SK-N-SH (cell line): ENCODE measurements around the gene RAD51B. TPM values are rescaled to one million over a fixed set of nuclear protein-coding genes. Genes with fewer than 3 reads are reported as not detected.

ENCODE experiments used
- CTCF ChIA-PET: fragments of 300-600, 350-600 bp; formaldehyde crosslinking; extraction: SDS; loops from one replicate; lab custom pipeline; 2021; lab: Yijun Ruan, JAX
- POLR2A ChIA-PET: fragments of 350-600 bp; sonication (Branson Sonifier 250); formaldehyde crosslinking; extraction: SDS; loops from one replicate; lab custom pipeline; 2020; ENCODE audit warnings: antibody characterized with exemption, inconsistent platforms; lab: Yijun Ruan, JAX
- DNase-seq: peaks from one replicate; pipeline ENCODE4 v3.0.0; 2012
- H2AFZ ChIP-seq: fragments of 200-600 bp; sonication (generic); 2 replicates; pipeline ENCODE4 v1.8.1; 2016; ENCODE audit warnings: antibody characterized with exemption, mild to moderate bottlenecking, low read depth
- H3F3A ChIP-seq: fragments of 200-600 bp; sonication (generic); replicated peaks from 2 replicates; pipeline ENCODE3; 2016; ENCODE audit warnings: antibody characterized with exemption, mild to moderate bottlenecking; ENCODE audit not compliant: insufficient read depth
- H3K27ac ChIP-seq, 2 experiments: fragments of 200-500 bp in 1 of 2; fragments of 200-600 bp in 1 of 2; sonication (Bioruptor generic) in 1 of 2; sonication (generic), shearing (Covaris generic) in 1 of 2; 2 replicates each; pipeline versions ENCODE4 v1.5.1 to v1.6.1; 2014 to 2016; ENCODE audit warnings: low read depth in 2 of 2, inconsistent platforms in 1 of 2, low read length in 1 of 2, mild to moderate bottlenecking in 1 of 2, mixed read lengths in 1 of 2
- H3K27me3 ChIP-seq: fragments of 200-600 bp; sonication (generic), shearing (Covaris generic); 2 replicates; pipeline ENCODE4 v1.6.1; 2016; ENCODE audit warnings: mixed run types; ENCODE audit not compliant: insufficient read depth
- H3K36me3 ChIP-seq, 2 experiments: fragments of 200-500 bp in 1 of 2; fragments of 200-600 bp in 1 of 2; sonication (Bioruptor generic) in 1 of 2; sonication (generic) in 1 of 2; replicated peaks in 1 of 2; 2 replicates each; pipeline versions ENCODE3 to v1.5.1; 2014 to 2016; ENCODE audit warnings: low read length in 1 of 2, mild to moderate bottlenecking in 1 of 2; ENCODE audit not compliant: insufficient read depth in 2 of 2, control insufficient read depth in 1 of 2
- H3K4me1 ChIP-seq, 2 experiments: fragments of 200-500 bp in 1 of 2; fragments of 200-600 bp in 1 of 2; sonication (Bioruptor generic) in 1 of 2; sonication (generic), shearing (Covaris generic) in 1 of 2; 2 replicates each; pipeline versions ENCODE4 v1.5.1 to v1.6.1; 2014 to 2016; ENCODE audit warnings: low read depth in 1 of 2, low read length in 1 of 2, mixed run types in 1 of 2; ENCODE audit not compliant: insufficient read depth in 2 of 2, control insufficient read depth in 1 of 2
- H3K4me2 ChIP-seq: fragments of 200-600 bp; sonication (generic), shearing (Covaris generic); 2 replicates; pipeline ENCODE4 v1.6.1; 2017; ENCODE audit warnings: mixed run types
- H3K4me3 ChIP-seq, 2 experiments: fragments of 200-500 bp in 1 of 2; fragments of 200-600 bp in 1 of 2; sonication (Bioruptor generic) in 1 of 2; sonication (generic), shearing (Covaris generic) in 1 of 2; 2 replicates each; pipeline versions ENCODE4 v1.5.1 to v1.8.1; 2014 to 2016; ENCODE audit warnings: low read depth in 2 of 2, inconsistent platforms in 1 of 2, low read length in 1 of 2, mild to moderate bottlenecking in 1 of 2, mixed read lengths in 1 of 2, moderate library complexity in 1 of 2
- H3K79me2 ChIP-seq: fragments of 200-600 bp; sonication (generic); 2 replicates; pipeline ENCODE4 v1.8.1; 2017; ENCODE audit warnings: mild to moderate bottlenecking; ENCODE audit not compliant: insufficient read depth
- H3K9ac ChIP-seq: fragments of 200-600 bp; sonication (generic); 2 replicates; pipeline ENCODE4 v1.6.1; 2017; ENCODE audit warnings: mixed run types
- H3K9me2 ChIP-seq: fragments of 200-600 bp; sonication (generic); 2 replicates; pipeline ENCODE4 v1.6.1; 2017; ENCODE audit warnings: mixed run types
- H3K9me3 ChIP-seq: fragments of 200-600 bp; sonication (generic); 2 replicates; pipeline ENCODE4 v1.6.1; 2017; ENCODE audit warnings: mixed run types, mild to moderate bottlenecking, moderate library complexity
- H4K20me1 ChIP-seq: fragments of 200-600 bp; sonication (generic); 2 replicates; pipeline ENCODE4 v1.6.1; 2017; ENCODE audit warnings: mild to moderate bottlenecking, mixed run types; ENCODE audit not compliant: insufficient read depth
- CHD2 ChIP-seq: fragments of 150-350 bp; IDR thresholded peaks from 2 replicates; pipeline ENCODE4 v1.6.1; 2018; ENCODE audit warnings: low read length; ENCODE audit not compliant: partially characterized antibody
- EP300 ChIP-seq, 2 experiments: IDR thresholded peaks; 2 replicates each; pipeline versions ENCODE4 v1.4.0 to v1.6.1; 2012; ENCODE audit warnings: borderline replicate concordance in 1 of 2, low read depth in 1 of 2, low read length in 1 of 2
- EZH2phosphoT487 ChIP-seq: fragments of 200-600 bp; sonication (generic); IDR thresholded peaks from 2 replicates; pipeline ENCODE4 v1.6.1; 2017; ENCODE audit warnings: low read depth, mixed run types, mild to moderate bottlenecking, antibody characterized with exemption, moderate library complexity, borderline replicate concordance
- FOSL2 ChIP-seq: IDR thresholded peaks from 2 replicates; pipeline ENCODE4 v1.4.0; 2012; ENCODE audit warnings: low read depth, mild to moderate bottlenecking, moderate library complexity, borderline replicate concordance
- FOXJ3 ChIP-seq: sonication (generic); formaldehyde crosslinking; IDR thresholded peaks from 2 replicates; pipeline ENCODE4 v1.5.1; 2020; ENCODE audit warnings: mild to moderate bottlenecking, missing genetic modification reagents
- FOXM1 ChIP-seq: IDR thresholded peaks from 2 replicates; pipeline ENCODE4 v1.4.0; 2012; ENCODE audit warnings: low read depth, mild to moderate bottlenecking
- GABPA ChIP-seq: IDR thresholded peaks from 2 replicates; pipeline ENCODE4 v1.4.0; 2012; ENCODE audit warnings: low read depth, mild to moderate bottlenecking
- GATA2 ChIP-seq: sonication (generic); formaldehyde crosslinking; IDR thresholded peaks from 2 replicates; pipeline ENCODE4 v1.5.0; 2020; ENCODE audit warnings: mild to moderate bottlenecking, missing genetic modification reagents
- JUND ChIP-seq: IDR thresholded peaks from 2 replicates; pipeline ENCODE4 v1.4.0; 2012
- MEF2A ChIP-seq: IDR thresholded peaks from 2 replicates; pipeline ENCODE4 v1.4.0; 2012; ENCODE audit warnings: low read depth, borderline replicate concordance
- MXI1 ChIP-seq: IDR thresholded peaks from 2 replicates; pipeline ENCODE4 v1.6.1; 2012; ENCODE audit warnings: mild to moderate bottlenecking, low read depth, low read length, improper control_type of control experiment
- NRF1 ChIP-seq: IDR thresholded peaks from 2 replicates; pipeline ENCODE4 v1.6.1; 2012; ENCODE audit warnings: low read depth, mild to moderate bottlenecking, low read length
- PBX3 ChIP-seq: IDR thresholded peaks from 2 replicates; pipeline ENCODE4; 2012
- RAD21 ChIP-seq: IDR thresholded peaks from 2 replicates; pipeline ENCODE4 v1.6.1; 2012; ENCODE audit warnings: mild to moderate bottlenecking, low read length
- REST ChIP-seq: IDR thresholded peaks from 2 replicates; pipeline ENCODE4 v1.6.1; 2012; ENCODE audit warnings: mild to moderate bottlenecking, low read depth, low read length, moderate library complexity
- SIN3A ChIP-seq: IDR thresholded peaks from 2 replicates; pipeline ENCODE4 v1.6.1; 2012; ENCODE audit warnings: low read depth, mild to moderate bottlenecking, low read length, moderate library complexity, borderline replicate concordance
- TAF1 ChIP-seq: IDR thresholded peaks from 2 replicates; pipeline ENCODE4 v1.6.1; 2012; ENCODE audit warnings: low read depth, mild to moderate bottlenecking, low read length, moderate library complexity, borderline replicate concordance
- TCF12 ChIP-seq: IDR thresholded peaks from 2 replicates; pipeline ENCODE4 v1.4.0; 2012
- USF1 ChIP-seq: IDR thresholded peaks from 2 replicates; pipeline ENCODE4 v1.4.0; 2012; ENCODE audit warnings: low read depth, borderline replicate concordance
- YY1 ChIP-seq: IDR thresholded peaks from 2 replicates; pipeline ENCODE4 v1.4.0; 2012; ENCODE audit warnings: low read depth, mild to moderate bottlenecking
- WGBS: methylation state at CpG from one replicate; pipeline ENCODE4 v1.1.6; 2017; ENCODE audit warnings: low lambda C conversion rate; 5-methylcytosine and 5-hydroxymethylcytosine counted together
- polyA plus RNA-seq, 3 experiments: library from polyadenylated mRNA; depleted of rRNA; stranded (reverse); fragments of >200 nt; gene quantifications; 2 replicates each; pipeline ENCODE4 v1.2.3, GENCODE V29; 2012
- TF ChIP-seq, protein P1 (sequence below): fragments of 200-600 bp; sonication (generic); IDR thresholded peaks from 2 replicates; pipeline ENCODE4 v1.6.1; 2017; ENCODE audit warnings: antibody characterized with exemption, mild to moderate bottlenecking, moderate library complexity
- TF ChIP-seq, protein P2 (sequence below): fragments of 150-350 bp; IDR thresholded peaks from 2 replicates; pipeline ENCODE4 v1.6.1; 2016; ENCODE audit warnings: mild to moderate bottlenecking, low read depth, low read length

Gene RAD51B
- polyA plus RNA-seq, 1 of the 3 experiments (the other 2 are of a cell fraction) = 6.0 TPM

DNA sequence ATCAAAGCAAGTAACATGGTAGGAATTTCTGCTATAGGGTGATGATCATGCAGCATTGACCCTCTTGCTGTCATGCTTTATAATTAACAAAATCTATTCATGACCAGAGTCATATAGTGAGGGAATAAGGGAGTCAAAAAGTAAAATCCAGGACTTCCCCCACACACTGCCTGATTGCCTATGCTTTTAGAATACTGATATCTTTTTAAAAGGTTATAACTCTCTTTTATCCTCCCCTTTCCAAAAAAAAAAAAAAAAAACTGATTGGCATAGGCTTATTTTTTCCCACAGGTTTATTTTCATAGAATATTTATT, 921.9 kb downstream of the RAD51B start (continued):
- TF ChIP-seq CHD2 = no peak
- no peak for TF ChIP-seq SIN3A
- TF ChIP-seq YY1 = no peak
- no peak for TF ChIP-seq GABPA

GRCh38 chr14:68741839-68742470, 922.4 kb downstream of the RAD51B start:
- Histone ChIP-seq H3K4me2 (no peak overlapping the region), H3K4me1 (no peaks in the 10 kb centered on the region; a peak in 1 of 4 replicates), H3K9me3 (no peaks in the 10 kb centered on the region), H3K9me2 (no peaks in the 10 kb centered on the region), H2AFZ (no peak overlapping the region), H3K27ac (no peak overlapping the region), H3K27me3 (no peaks in the 10 kb centered on the region), H3F3A (no peaks in the 10 kb centered on the region), H3K79me2 (no peaks in the 10 kb centered on the region), H4K20me1 (no peaks in the 10 kb centered on the region), H3K4me3 (no peak overlapping the region), H3K9ac (no peak overlapping the region), H3K36me3 (no peaks in the 10 kb centered on the region)
- POLR2A ChIA-PET = no interaction called here
- 94% methylated on average over 6 of the region's 6 CpGs for WGBS
- no peak for DNase-seq
- CTCF ChIA-PET = no interaction called here
- TF ChIP-seq FOXJ3 (no peak), USF1 (no peak), TAF1 (no peak), FOXM1 (no peak), GABPA (no peak), FOSL2 (no peak), MXI1 (no peak), REST (no peak), PBX3 (no peak), TCF12 (no peak), EP300 (IDR thresholded peaks at IDR 0.05; ENCODE audit: borderline replicate concordance in 1 of 2, low read depth in 1 of 2, low read length in 1 of 2) (no peak), EZH2phosphoT487 (no peak), MEF2A (no peak), GATA2 (CRISPR knock-in tag) (no peak), NRF1 (no peak), RAD21 (no peak), JUND (no peak)
- TF ChIP-seq, protein P1, sequence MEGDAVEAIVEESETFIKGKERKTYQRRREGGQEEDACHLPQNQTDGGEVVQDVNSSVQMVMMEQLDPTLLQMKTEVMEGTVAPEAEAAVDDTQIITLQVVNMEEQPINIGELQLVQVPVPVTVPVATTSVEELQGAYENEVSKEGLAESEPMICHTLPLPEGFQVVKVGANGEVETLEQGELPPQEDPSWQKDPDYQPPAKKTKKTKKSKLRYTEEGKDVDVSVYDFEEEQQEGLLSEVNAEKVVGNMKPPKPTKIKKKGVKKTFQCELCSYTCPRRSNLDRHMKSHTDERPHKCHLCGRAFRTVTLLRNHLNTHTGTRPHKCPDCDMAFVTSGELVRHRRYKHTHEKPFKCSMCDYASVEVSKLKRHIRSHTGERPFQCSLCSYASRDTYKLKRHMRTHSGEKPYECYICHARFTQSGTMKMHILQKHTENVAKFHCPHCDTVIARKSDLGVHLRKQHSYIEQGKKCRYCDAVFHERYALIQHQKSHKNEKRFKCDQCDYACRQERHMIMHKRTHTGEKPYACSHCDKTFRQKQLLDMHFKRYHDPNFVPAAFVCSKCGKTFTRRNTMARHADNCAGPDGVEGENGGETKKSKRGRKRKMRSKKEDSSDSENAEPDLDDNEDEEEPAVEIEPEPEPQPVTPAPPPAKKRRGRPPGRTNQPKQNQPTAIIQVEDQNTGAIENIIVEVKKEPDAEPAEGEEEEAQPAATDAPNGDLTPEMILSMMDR = no peak
- TF ChIP-seq, protein P2, sequence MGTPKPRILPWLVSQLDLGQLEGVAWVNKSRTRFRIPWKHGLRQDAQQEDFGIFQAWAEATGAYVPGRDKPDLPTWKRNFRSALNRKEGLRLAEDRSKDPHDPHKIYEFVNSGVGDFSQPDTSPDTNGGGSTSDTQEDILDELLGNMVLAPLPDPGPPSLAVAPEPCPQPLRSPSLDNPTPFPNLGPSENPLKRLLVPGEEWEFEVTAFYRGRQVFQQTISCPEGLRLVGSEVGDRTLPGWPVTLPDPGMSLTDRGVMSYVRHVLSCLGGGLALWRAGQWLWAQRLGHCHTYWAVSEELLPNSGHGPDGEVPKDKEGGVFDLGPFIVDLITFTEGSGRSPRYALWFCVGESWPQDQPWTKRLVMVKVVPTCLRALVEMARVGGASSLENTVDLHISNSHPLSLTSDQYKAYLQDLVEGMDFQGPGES = no peak
